WERI-Rb-1 (cell line): ENCODE data around the gene DHX30.

Experiments used
- DNase-seq: peaks from one replicate; pipeline ENCODE4 v3.0.0-alpha.2; 2020
- H3K27ac ChIP-seq: fragments of 250-450 bp; sonication (Bioruptor Pico); 2 replicates; pipeline ENCODE4 v1.5.1; 2020; ENCODE audit warnings: mild to moderate bottlenecking, moderate library complexity
- H3K27me3 ChIP-seq: fragments of 250-450 bp; sonication (Bioruptor Pico); 2 replicates; pipeline ENCODE4 v1.5.1; 2021; ENCODE audit warnings: mild to moderate bottlenecking, low read depth, moderate library complexity; ENCODE audit not compliant: insufficient read depth, severe bottlenecking
- H3K36me3 ChIP-seq: fragments of 250-450 bp; sonication (Bioruptor Pico); 2 replicates; pipeline ENCODE4 v1.5.1; 2020; ENCODE audit warnings: mild to moderate bottlenecking, moderate library complexity
- H3K4me3 ChIP-seq: 2 replicates; pipeline ENCODE4 v1.5.1; 2011; ENCODE audit warnings: low read depth, mild to moderate bottlenecking, control low read depth, low read length
- H3K9me3 ChIP-seq: fragments of 250-450 bp; sonication (Bioruptor Pico); 2 replicates; pipeline ENCODE4 v1.5.1; 2021; ENCODE audit warnings: mild to moderate bottlenecking, moderate library complexity; ENCODE audit not compliant: severe bottlenecking
- TF ChIP-seq, protein P1 (sequence below): IDR thresholded peaks from 2 replicates; pipeline ENCODE4 v1.5.1; 2011; ENCODE audit warnings: low read depth, mild to moderate bottlenecking, control low read depth, inconsistent platforms, low read length

The DHX30 gene

GRCh38 chr3:47846186-47846879 is 43.4 kb downstream of the DHX30 start:
- TF ChIP-seq, protein P1, sequence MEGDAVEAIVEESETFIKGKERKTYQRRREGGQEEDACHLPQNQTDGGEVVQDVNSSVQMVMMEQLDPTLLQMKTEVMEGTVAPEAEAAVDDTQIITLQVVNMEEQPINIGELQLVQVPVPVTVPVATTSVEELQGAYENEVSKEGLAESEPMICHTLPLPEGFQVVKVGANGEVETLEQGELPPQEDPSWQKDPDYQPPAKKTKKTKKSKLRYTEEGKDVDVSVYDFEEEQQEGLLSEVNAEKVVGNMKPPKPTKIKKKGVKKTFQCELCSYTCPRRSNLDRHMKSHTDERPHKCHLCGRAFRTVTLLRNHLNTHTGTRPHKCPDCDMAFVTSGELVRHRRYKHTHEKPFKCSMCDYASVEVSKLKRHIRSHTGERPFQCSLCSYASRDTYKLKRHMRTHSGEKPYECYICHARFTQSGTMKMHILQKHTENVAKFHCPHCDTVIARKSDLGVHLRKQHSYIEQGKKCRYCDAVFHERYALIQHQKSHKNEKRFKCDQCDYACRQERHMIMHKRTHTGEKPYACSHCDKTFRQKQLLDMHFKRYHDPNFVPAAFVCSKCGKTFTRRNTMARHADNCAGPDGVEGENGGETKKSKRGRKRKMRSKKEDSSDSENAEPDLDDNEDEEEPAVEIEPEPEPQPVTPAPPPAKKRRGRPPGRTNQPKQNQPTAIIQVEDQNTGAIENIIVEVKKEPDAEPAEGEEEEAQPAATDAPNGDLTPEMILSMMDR: no peak
- Histone ChIP-seq H3K27me3 (no peaks in the 10 kb centered on the region), H3K36me3 (peaks cover 97% of the 10 kb centered on the region), H3K9me3 (no peaks in the 10 kb centered on the region), H3K4me3 (no peak overlapping the region), H3K27ac (no peak overlapping the region)
- no peak for DNase-seq

DNA sequence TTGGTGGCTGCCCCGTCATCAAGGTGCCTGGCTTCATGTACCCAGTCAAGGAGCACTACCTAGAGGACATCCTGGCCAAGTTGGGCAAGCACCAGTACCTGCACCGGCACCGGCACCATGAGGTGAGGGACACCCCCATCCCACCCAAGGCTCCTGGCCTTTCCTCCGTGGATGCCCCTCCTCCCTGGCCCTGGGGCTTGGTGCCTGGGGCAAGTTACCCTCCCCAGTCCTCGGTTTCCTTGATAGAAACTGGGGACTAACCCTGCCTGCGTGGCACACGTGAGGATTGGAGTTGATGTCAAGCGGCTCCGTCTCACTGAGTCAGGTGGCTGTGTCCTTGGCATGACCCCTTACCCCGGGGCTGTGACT is 43.9 kb downstream of the DHX30 start:
- H3K27ac ChIP-seq: no peak overlapping the region
- no peak overlapping the region for H3K4me3 ChIP-seq
- TF ChIP-seq, protein P1: no peak
- no peaks in the 10 kb centered on the region for H3K27me3 ChIP-seq
- peaks cover 97% of the 10 kb centered on the region for H3K36me3 ChIP-seq
- H3K9me3 ChIP-seq: no peaks in the 10 kb centered on the region
- no peak for DNase-seq

DNA sequence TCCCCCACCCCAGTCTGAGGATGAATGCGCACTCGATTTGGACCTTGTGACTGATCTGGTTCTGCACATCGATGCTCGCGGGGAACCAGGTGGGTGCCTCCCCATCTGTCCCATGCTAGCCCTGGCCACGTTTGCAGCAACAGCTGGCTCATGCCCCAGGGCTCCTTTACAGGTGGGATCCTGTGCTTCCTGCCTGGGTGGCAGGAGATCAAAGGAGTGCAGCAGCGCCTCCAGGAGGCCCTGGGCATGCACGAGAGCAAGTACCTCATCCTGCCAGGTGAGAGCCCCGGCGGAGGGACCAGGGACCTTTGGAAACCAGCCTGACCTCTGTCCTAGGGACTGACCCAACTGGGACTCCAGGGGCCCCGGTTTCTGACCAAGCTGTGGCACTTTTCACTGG is 44.3 kb downstream of the DHX30 start:
- no peaks in the 10 kb centered on the region for H3K27me3 ChIP-seq

GRCh38 chr3:47847801-47848518 is 45.0 kb downstream of the DHX30 start:
- peaks cover 100% of the 10 kb centered on the region for H3K36me3 ChIP-seq

More for the DNA sequence above, 44.3 kb downstream of the DHX30 start:
- DNase-seq: no peak
- TF ChIP-seq, protein P1: 0 out of 2 replicates have a peak, but pooled peaks have one; percentile 15
- Histone ChIP-seq H3K27ac (no peak overlapping the region), H3K4me3 (no peak overlapping the region), H3K9me3 (no peaks in the 10 kb centered on the region), H3K36me3 (peaks cover 100% of the 10 kb centered on the region)

DNA sequence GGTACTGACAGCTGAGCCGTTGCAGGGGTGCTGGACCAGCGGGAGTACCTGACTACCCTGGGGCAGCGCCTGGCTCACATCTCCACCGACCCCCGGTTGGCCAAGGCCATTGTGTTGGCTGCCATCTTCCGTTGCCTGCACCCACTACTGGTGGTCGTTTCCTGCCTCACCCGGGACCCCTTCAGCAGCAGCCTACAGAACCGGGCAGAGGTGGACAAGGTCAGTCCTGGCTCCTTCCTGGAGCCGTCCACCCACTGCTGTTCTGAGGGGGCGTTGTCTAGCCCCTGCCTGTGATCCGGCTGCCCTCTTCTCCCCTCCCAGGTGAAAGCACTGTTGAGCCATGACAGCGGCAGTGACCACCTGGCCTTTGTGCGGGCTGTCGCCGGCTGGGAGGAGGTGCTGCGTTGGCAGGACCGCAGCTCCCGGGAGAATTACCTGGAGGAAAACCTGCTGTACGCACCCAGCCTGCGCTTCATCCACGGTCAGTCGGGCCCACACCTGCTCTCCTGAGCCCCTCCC is 45.7 kb downstream of the DHX30 start:
- TF ChIP-seq, protein P1: no peak
- no peak for DNase-seq
- no peaks in the 10 kb centered on the region for H3K27me3 ChIP-seq
- H3K9me3 ChIP-seq: no peaks in the 10 kb centered on the region
- no peak overlapping the region for H3K27ac ChIP-seq
- H3K4me3 ChIP-seq: no peak overlapping the region
- H3K36me3 ChIP-seq: peaks cover 94% of the 10 kb centered on the region

More at GRCh38 chr3:47847801-47848518, 45.0 kb downstream of the DHX30 start:
- H3K9me3 ChIP-seq: no peaks in the 10 kb centered on the region
- no peaks in the 10 kb centered on the region for H3K27me3 ChIP-seq
- H3K27ac ChIP-seq: no peak overlapping the region
- H3K4me3 ChIP-seq: no peak overlapping the region
- TF ChIP-seq, protein P1: no peak
- no peak for DNase-seq
